ENCODE results near the gene SALL4.
"Not testable (repeated sequence)": the region's sequence is repeated elsewhere in the genome, so short reads cannot be mapped to it uniquely, and the experiment has no call there.

The SALL4 gene

DNA sequence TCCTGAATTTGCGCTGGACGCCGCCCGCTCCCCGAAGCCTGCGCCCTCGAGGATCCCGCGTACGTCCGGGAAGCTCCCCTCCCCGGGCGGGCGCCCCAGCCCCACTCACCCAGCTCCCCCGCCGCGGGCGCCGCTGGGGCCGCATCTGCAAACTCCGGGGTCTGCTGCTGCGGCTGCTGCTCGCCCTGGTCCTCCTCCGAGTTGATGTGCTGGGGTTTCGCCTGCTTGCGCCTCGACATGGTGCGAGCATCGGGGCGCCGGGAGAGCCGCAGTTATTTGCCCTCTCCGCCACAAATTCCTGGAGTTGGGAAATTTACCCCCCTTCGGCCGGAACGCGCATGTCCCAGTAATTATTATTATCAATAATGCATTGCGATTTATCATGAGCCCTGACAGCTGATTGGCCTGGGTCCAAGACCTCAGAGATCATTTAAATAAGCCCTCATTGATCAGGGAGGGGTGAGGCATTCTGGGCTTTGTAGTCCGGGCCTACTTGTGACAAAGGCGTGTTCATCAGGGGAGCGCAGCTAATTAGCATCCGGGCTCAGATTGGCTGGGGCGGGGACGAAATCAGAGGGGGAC is at the start of gene SALL4:
Gene SALL4 (minus strand): TSS at position 352 of the 582 bp plus-strand sequence. CDS start 113 bp downstream, at position 239.
- no peak for DNase-seq

DNA sequence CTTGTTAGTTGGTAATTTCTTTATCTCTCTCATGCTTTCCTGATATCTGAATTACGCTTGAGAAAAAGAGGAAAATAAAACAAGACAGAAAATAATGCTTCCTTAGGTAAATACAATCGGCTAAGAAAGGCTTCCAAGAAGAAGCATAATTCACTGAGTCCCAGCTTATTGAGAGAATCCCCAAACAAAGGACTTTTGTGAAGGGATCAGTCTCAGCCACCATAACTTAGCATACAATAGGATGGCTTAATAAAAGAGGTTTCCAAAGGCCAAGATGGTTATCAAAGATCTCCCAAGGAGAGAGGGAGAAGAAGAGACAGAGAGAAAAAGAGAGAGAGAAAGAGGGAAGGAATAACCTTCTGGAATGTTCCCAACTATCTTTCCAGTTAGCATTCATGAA is 46.0 kb upstream of the SALL4 start:
- no peak for DNase-seq

DNA sequence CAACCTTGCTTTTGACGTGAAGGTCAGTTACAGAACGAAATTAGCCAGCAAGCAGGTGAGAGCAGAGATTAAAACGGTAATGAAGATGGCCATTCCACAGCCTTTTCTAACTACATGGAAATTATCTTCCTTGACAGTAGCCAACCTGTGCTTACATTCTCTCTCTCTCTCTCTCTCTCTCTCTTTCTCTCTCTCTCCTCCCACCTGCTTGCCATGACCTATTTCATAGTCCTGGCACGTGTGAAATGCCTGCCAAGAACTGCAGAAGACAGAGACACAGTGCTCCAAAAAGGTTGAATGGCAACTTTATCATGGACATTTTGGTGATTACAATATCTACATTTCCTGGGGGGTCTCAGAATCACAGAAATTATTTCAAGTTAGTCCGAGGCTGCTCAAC is 38.5 kb upstream of the SALL4 start:
- DNase-seq, result no peak

DNA sequence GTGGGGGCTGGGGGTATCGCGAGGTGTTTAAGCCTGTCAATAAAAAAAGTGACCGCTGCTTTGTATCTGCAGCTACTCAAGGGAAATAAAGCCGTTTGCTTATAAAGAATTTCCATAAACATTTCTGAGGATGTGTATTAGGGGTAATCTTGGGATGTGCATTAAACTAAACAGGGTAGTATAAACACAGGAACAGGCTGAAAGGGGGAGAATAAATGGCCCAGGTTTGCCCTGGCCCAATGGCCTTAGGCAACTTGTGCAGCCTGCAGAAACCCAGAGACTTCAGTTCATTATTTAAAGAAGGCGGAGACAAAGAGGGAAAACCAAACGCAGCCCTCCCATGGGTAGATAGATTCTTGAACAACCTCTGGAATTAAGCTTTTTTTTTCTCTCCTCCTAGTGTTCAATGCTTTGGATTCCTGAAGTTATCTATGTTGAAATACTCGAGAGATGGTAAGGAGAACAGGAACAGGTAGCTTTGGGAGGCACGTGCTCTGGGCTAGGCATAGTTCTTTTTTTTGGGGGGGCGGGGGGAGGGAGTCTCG is 35.6 kb upstream of the SALL4 start:
- DNase-seq, result no peak

DNA sequence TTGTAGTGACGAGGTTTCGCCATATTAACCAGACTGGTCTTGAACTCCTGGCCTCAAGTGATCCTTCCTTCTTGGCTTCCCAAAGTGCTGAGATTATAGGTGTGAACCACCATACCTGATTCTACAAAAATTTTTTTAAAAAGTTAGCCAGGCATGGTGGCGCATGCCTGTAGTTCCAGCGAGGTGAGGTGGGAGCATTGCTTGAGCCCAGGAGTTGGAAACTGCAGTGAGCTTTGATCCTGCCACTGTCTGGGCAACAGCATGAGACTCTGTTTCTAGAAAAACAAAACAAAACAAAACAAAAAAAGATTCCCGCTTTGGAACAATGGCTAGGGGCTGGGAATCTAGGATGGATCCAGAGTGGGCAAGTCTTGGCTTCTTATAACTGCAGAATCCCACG is 35.1 kb upstream of the SALL4 start:
- no peak for DNase-seq

DNA sequence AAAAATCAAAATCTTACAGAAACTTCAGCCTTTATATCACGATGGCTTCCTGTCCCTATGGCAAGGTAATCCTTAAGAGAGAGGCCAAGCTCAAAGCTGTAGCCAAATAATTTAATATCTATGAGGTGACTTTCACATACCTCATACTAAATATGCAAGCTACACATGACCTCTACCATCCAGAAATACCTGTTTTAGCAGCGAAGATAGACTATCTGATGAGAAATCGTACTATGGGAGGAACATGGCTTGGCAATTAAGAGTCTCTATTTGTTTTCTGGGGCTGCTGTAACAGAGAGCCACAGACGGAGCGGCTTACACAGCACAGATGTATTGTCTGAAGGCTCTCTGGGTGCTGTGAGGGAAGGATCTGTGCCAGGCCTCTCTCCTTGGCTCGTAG is 31.0 kb upstream of the SALL4 start:
- DNase-seq, result no peak

DNA sequence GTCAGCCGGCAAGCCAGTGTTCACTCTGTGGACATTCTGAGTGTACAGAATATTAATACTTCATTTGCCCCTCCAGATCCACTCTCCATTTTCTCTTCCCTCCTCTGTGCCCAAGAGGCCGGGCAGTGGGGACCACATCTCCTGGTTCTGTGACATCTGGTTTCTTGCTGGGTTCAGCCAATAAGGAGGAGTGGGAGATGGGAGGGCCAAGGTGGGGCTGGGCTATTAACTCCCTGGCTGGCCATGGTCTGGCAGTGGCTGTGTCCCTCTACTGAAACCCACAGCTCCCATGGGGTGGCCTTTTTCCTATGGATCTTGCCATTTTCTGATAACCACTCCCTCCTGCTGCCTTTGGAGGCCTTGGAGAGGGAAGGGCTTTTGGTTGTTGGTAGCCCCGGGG is 30.0 kb upstream of the SALL4 start:
- no peak for DNase-seq

DNA sequence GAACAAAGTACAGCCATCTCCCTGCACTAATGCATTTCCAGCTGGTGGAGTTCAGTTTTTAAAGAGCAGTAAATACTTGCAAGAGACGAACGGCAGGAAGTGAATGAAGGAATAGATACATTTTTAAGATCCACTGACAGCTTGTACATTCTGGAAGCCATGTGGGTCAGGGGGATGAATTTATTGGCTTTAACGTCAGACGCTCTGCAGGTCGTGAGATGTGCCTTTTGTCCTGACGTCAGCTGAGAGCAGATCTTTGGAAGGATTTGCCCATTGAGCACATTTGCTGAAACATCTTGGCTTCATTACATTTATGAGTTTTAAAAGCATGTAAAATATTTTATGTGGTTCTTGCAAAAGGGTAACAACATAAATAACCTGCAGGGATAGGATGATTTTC is 29.5 kb upstream of the SALL4 start:
- DNase-seq, result no peak

DNA sequence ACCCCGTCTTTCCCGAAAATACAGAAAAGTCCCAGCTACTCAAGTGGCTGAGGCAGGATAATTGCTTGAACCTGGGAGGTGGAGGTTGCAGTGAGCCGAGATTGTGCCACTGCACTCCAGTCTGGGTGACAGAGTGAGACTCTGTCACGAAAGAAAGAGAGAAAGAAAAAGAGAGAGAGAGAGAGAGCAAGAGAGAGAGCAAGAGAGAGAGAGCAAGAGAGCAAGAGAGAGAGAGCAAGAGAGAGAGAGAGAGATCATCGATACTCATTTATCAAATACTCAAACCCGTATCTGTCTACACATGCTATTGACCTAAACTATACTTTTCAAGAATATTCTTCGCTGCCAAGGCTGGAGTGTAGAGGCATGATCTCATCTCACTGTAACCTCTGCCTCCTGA is 28.2 kb upstream of the SALL4 start:
- DNase-seq, result no peak

DNA sequence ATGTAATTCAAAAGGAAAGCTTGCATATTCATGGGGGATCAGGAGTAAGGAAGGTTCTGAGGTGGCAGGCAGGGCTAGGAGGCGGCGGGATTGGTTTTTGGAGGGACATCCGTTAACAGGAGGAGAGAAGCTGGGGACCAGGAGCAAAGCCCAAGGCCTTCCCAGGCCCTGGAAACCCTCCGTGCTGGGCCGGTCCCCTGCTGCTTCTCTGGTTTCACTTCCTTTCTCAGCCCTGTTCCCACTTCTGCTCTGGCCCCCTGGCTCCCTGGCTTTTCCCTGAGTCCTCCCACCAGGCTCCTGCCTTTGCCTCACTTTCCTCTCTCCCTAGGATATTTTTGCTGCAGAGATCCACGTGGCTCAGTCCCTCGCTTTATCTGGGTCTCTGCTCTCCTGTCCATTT is 26.4 kb upstream of the SALL4 start:
- DNase-seq, result no peak

DNA sequence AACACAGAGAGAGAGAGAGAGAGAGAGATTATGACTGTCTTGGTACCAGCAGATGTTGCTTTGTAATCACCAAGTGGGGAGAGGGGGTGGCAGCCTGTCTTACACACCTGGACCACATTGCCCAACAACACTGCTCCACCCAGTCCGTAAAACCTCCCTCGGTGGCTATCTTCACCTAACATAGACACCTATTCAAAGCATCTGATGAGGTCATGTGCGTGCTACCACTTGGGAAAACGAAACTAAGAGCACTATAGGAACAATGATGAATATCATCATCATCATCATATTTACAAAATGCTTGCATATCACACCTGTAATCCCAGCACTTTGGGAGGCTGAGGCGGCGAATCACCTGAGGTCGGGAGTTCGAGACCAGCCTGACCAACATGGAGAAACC is 24.1 kb upstream of the SALL4 start:
- no peak for DNase-seq

DNA sequence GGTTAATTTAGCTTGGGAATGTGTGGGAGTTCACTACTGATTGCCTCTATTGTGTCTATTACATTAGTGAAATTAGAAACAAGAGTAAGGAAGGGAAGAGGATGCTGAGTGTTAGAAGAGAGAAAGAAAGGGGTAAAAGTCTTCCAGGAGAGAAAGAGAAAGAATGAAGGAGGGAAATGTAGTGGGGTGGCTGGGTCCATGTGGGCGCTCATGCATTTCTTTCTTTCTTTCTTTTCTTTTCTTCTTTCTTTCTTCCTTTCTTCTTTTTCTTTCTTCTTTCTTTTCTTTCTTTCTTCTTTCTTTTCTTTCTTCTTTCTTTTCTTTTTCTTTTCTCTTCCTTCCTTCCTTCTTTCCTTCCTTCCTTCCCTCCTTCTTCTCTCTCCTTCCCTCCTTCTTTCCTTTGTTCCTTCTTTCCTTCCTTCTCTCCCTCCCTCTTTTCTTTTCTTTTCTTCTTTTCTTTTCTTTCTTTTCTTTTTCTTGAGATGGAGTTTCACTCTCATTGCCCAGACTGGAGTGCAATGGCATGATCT is 16.2 kb upstream of the SALL4 start:
- DNase-seq, result no peak

DNA sequence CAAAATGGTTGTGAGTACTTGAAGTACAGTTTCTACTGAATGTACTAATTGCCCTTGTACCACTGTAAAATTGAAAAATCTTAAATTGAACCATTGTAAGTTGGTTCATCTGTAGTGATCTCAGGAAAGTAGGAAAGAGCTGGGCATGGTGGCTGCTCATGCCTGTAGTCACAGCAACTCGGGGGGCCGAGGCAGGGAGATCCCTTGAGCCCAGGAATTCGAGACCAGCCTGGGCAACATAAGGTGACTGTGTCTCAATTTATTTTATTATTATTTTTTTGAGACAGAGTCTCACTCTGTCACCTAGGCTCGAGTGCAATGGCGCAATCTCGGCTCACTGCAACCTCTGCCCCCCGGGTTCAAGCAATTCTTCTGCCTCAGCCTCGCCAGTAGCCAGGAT is 14.5 kb upstream of the SALL4 start:
- DNase-seq, result not testable (repeated sequence)

DNA sequence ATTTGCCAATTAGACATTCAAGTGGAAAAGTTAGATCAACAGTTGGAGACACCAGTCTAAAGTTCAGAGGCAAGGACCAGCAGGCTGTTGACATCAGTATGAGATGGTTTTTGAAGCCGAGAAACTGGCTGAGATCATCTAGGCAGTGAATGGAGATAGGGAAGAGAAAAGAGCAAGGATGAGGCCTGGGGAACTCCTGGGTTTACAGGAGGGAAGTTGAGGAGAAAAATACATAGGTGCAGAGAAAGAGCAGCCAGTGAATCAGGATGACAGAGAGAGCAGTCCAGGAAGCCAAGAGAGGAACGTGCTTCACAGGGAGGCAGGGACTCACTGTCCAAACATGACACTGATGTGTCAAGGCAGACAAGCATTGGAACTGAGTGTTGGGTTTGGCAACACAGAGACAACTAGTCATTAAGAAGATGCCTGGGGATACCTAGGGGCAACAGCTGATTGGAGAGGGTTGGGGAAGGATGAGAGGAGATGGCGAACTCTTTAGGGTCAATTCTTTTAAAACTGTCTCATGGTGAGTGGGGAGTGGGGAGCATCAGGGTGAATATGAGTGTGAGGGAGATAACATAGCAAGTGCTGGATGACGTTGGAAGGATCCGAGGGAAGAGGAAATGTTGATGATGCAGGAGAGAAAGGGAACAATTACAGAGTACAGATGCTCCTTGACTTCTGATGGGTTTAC is 13.2 kb upstream of the SALL4 start:
- no peak for DNase-seq

DNA sequence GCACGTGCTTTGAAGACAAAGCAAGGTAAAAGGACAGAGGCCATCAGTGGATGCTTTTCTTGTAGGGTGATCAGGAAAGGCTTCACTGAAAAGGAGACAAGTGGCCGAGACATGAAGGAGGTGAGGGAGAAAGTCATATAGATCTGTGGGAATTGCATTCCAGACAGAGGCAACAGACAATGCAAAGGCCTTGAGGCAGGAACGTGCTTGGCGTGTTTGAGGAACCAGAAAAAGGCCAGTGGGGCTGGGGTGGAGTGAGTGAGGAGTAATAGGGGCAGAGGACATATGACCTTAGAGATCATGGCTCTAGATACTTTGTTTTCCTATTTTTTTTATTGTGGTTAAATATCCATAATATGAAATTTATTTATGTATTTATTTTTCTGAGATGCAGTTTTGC is 10.5 kb upstream of the SALL4 start:
- no peak for DNase-seq

DNA sequence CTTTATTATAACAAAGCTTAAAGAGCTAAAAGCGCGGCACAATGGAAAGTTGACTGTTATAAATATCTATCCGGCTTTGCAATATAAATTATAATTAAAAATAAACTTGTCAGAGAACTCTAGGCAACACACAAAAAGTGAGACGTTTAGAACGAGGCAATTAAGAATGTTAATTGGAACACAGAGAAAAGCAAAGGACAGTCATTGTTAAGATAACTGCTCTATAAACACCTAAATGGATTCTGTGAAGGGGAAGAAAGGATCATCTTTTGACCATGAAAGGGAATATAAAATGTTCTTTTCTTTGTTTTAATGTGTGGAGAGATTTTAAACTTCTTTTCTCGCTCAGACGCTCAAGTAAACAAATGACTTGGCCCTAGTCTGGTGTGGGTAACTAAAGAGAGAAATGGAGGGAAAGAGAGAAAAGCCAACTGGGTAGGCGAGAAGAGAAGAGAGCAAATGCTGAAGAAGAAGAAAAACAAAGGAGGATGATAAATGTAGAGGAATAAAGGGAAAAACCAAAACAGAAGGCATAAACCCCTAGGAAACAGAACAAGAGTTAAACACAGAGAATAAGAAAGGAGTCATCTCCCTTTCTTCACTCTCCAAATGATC is 9.3 kb upstream of the SALL4 start:
- no peak for DNase-seq

DNA sequence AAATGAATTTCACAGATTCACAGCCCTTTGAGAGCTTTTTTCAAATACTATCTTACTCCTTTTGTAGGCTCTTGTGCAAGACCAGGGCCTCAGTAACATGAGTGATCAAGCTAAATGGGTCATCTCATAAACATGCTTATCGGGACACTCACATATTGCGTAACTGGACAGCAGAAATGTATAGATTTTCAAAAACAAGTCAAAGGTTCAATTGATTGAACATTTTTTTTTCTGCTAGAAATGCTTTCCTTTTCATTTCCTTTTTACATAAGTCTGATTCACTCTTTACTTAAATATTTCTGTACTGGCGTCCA is 8.7 kb upstream of the SALL4 start:
- DNase-seq, result no peak

DNA sequence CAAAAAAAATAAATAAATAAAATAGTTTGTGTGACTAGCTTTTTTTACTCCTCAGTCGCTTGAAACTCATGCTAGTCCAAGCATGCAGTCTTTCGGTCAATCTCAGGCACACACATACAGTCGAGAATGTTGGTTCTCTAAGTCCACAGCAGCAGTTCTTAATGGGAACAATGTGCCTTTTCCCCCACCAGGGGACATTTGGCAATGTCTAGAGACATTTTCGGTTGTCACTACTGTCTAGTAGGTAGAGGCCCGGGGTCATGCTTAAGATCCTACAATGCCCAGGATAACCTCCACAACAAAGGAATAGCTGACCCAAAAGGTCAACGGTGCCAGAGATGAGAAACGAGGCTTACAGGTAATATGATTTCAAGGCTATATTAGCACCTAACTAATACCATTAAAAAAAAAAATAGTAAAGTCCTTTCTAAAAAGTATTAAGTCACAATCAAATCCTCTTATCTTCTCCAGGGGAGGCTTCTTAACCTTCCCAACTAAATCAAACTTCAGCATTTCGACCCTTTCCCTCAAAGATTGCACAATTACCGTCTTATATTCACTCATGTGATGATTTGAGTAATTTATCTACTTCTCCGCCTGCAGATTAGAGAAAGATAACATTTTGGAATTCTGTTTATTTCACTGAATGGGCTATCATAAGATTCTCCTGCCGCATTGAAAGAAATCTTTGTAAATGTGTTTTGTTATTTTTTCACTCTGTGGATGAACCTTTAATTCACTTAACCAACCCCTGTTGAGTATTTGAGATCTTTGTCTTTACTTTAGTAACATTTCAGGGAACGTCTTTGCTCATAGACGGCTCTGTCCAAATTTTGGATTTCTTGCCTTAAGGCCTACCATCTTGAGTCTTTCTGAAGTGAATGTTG is 8.1 kb upstream of the SALL4 start:
- no peak for DNase-seq

DNA sequence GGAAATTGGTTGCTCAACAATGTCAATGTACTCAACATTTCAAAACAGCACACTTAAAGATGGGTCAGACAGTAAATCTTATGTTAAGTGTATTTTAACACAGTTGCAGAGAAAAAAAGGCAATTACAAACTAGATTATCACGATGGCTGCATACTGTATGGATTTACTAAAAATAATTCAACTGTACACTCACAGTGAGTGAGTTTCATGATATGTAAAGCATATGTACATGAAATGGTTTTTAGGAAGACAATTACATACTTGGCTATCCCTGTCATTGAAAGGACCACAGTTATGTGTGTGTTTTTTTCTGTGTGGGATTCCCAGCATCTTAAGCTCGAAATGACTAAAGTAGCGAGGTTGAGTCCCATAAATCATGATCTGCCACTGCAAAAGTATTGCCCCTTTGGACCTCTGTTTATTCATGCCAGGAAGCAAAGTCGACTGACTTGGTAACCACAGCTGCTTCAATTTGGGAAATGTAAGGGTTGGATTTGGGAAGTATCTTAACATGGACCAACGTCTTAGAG is 5.5 kb upstream of the SALL4 start:
- no peak for DNase-seq

DNA sequence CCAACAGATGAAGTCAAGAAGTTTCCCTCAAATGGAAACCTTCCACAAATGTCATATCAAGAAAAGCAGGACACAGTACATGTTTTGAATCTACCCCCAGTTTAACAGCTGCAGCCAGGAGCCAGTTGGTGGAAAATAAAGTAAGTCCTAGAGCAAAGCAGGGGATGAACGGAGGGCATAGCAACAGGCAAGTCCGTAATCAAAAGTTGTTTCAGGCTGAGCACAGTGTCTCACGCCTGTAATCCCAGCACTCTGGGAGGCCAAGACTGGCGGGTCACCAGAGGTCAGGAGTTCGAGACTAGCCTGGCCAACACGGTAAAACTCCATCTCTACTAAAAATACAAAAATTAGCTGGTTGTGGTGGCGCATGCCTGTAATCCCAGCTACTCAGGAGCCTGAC is 2.4 kb upstream of the SALL4 start:
- no peak for DNase-seq

DNA sequence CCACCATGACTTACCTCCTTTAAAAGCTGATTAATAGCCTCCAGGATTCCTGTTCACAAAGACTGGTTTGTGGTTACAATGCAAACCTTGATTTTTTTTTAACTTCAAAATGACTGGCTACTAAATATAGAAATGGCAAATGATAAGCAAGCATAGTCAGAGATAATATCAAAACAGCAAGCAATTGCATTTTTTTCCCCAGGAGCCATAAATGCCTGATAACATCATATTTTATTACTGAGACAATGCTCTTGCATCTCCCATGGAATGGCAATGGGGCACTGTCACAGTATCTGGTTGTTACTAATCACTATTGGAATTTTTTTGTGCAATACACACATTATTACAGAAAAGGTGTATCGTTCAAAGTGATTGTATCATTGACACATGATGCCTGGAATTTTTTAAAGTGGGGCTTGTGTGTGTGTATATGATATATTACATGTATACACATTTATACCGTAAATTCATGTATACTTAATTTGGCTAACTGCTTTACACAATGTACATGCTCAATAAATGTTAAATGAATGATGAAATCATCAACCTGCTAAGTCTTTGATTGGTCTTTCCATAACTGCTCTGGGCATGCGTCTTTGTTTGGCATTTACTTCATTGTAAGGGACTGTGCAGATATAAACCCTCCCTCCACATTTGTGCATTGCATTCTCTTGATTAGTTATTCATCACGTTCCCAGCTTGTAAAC is 980 bp upstream of the SALL4 start:
- no peak for DNase-seq

DNA sequence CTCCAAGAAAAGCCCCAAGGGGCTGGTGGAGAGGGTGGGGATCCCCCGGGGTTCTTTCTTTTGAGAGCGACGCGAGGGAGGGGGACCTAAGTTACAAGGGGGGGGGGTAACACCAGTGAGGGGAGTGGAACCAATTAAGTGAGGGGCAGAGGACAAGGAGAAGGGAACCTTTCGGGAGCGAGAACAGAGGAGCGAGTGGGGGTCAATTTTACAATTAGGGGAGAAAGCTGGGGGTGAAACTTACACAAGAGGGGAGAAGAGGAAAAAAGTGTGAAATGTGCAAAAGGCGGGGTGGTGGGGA is 548 bp downstream of the SALL4 start:
- DNase-seq, result no peak
